Lower lobe of right lung (tissue), 2 donors: ENCODE data around the gene TLN1. TPM values are rescaled to one million over a fixed set of nuclear protein-coding genes. Genes with fewer than 3 reads are reported as not detected.

ENCODE experiments used
- ATAC-seq, 2 donors: fragments of 200-7000 bp; cut with Tn5 transposase; one replicate each; pipeline ENCODE4 v1.9.1; 2020 to 2022; ENCODE audit warnings: mild to moderate bottlenecking in 2 of 2, moderate library complexity in 2 of 2
- DNase-seq: peaks from one replicate; pipeline ENCODE4 v3.0.0-alpha.2; 2020
- H3K27ac ChIP-seq: fragments of 200-600 bp; one replicate; pipeline ENCODE4 v1.8.0; 2022
- H3K27me3 ChIP-seq: fragments of 200-600 bp; one replicate; pipeline ENCODE4 v1.8.0; 2022; ENCODE audit warnings: low read depth
- H3K36me3 ChIP-seq: fragments of 200-600 bp; one replicate; pipeline ENCODE4 v1.8.0; 2022; ENCODE audit warnings: mild to moderate bottlenecking
- H3K4me1 ChIP-seq: fragments of 200-600 bp; one replicate; pipeline ENCODE4 v1.8.0; 2022
- H3K4me3 ChIP-seq: fragments of 200-600 bp; one replicate; pipeline ENCODE4 v1.8.0; 2022; ENCODE audit warnings: mild to moderate bottlenecking
- H3K9me3 ChIP-seq: fragments of 200-600 bp; one replicate; pipeline ENCODE4 v1.8.0; 2022
- intact Hi-C: fragments of 100-400 bp; cut with DNase I; formaldehyde crosslinking; loops from one replicate; pipeline ENCODE4 v1.11.0; 2022
- total RNA-seq: library from RNA; stranded (reverse); fragmentation: NEBNext Ultra II Directional; extraction: Animal tissue kit (Norgen Biotek cat#: 25700); gene quantifications from one replicate; pipeline ENCODE4 v1.2.1, GENCODE V29; 2021
- TF ChIP-seq, protein P1 (sequence below): fragments of 200-600 bp; IDR thresholded peaks from one replicate; pipeline ENCODE4 v1.8.0; 2022; ENCODE audit warnings: antibody characterized with exemption, mild to moderate bottlenecking
- donor health status: DM: no; HTN: yes; CAD: no; lungs with severe emphysema.

Gene TLN1
- total RNA-seq, 1 donor from 2014 or later: 406 TPM

GRCh38 chr9:35710818-35711500 is 21.0 kb downstream of the TLN1 start:
- DNase-seq: no peak
- H3K27me3 ChIP-seq: no peaks in the 10 kb centered on the region
- H3K27ac ChIP-seq: no peak overlapping the region
- ATAC-seq: no peak
- no peak overlapping the region for H3K4me3 ChIP-seq
- no peaks in the 10 kb centered on the region for H3K9me3 ChIP-seq
- TF ChIP-seq, protein P1, sequence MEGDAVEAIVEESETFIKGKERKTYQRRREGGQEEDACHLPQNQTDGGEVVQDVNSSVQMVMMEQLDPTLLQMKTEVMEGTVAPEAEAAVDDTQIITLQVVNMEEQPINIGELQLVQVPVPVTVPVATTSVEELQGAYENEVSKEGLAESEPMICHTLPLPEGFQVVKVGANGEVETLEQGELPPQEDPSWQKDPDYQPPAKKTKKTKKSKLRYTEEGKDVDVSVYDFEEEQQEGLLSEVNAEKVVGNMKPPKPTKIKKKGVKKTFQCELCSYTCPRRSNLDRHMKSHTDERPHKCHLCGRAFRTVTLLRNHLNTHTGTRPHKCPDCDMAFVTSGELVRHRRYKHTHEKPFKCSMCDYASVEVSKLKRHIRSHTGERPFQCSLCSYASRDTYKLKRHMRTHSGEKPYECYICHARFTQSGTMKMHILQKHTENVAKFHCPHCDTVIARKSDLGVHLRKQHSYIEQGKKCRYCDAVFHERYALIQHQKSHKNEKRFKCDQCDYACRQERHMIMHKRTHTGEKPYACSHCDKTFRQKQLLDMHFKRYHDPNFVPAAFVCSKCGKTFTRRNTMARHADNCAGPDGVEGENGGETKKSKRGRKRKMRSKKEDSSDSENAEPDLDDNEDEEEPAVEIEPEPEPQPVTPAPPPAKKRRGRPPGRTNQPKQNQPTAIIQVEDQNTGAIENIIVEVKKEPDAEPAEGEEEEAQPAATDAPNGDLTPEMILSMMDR: no peak
- no peaks in the 10 kb centered on the region for H3K4me1 ChIP-seq
- intact Hi-C loops: no loop called here
- peaks cover 100% of the 10 kb centered on the region for H3K36me3 ChIP-seq

- no peak for DNase-seq
- intact Hi-C loops: no loop called here
- TF ChIP-seq, protein P1: no peak
These were observed 23.8 kb downstream of the TLN1 start for GRCh38 chr9:35708146-35708545.

DNA sequence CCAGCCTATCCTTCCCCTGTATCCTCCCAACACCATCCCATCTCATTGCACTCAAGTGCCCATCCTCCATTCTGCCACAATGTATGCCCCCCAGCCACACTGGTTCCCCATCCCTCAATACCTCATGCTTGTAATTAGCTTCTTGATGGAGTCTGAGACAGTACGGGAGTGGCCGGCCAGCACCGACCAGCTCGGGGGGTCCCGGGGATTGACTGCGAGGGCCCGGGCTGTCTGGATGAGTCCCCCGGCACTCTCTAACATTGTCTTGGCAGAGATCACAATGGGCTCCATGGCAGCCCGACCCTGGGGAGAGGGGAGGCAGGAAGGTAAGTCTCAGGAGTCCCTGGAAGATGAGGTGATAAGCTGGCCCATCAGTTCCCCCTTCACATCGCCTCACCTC is 25.0 kb downstream of the TLN1 start:
- H3K27me3 ChIP-seq: no peaks in the 10 kb centered on the region
- peaks cover 100% of the 10 kb centered on the region for H3K36me3 ChIP-seq
- intact Hi-C loops: no loop called here
- TF ChIP-seq, protein P1: no peak
- H3K4me1 ChIP-seq: no peaks in the 10 kb centered on the region
- no peak for ATAC-seq
- no peak overlapping the region for H3K4me3 ChIP-seq
- H3K9me3 ChIP-seq: no peaks in the 10 kb centered on the region
- H3K27ac ChIP-seq: no peak overlapping the region
- no peak for DNase-seq

More at GRCh38 chr9:35708146-35708545, 23.8 kb downstream of the TLN1 start:
- peaks cover 100% of the 10 kb centered on the region for H3K36me3 ChIP-seq
- H3K9me3 ChIP-seq: no peaks in the 10 kb centered on the region
- H3K27ac ChIP-seq: no peak overlapping the region
- no peaks in the 10 kb centered on the region for H3K4me1 ChIP-seq
- H3K4me3 ChIP-seq: no peak overlapping the region
- no peak for ATAC-seq
- no peaks in the 10 kb centered on the region for H3K27me3 ChIP-seq

GRCh38 chr9:35705836-35706430 is 26.1 kb downstream of the TLN1 start:
- Histone ChIP-seq H3K27me3 (no peaks in the 10 kb centered on the region), H3K9me3 (no peaks in the 10 kb centered on the region), H3K4me3 (no peak overlapping the region), H3K4me1 (no peaks in the 10 kb centered on the region), H3K36me3 (peaks cover 100% of the 10 kb centered on the region), H3K27ac (no peak overlapping the region)
- TF ChIP-seq, protein P1: no peak
- DNase-seq (no peak), ATAC-seq (no peak)
- intact Hi-C loops: no loop called here

GRCh38 chr9:35705372-35705771 is 26.6 kb downstream of the TLN1 start:
- Histone ChIP-seq H3K4me1 (no peaks in the 10 kb centered on the region), H3K27me3 (no peaks in the 10 kb centered on the region), H3K4me3 (no peak overlapping the region), H3K27ac (no peak overlapping the region), H3K9me3 (no peaks in the 10 kb centered on the region), H3K36me3 (peaks cover 100% of the 10 kb centered on the region)
- ATAC-seq: no peak
- no peak for DNase-seq
- TF ChIP-seq, protein P1: no peak
- intact Hi-C loops: no loop called here
